HG03025 (cell line): ENCODE results near the gene NT5DC1.
"Not testable (repeated sequence)": the region's sequence is repeated elsewhere in the genome, so short reads cannot be mapped to it uniquely, and the experiment has no call there.

Experiments used
- ATAC-seq: cut with Tn5 transposase; IDR thresholded peaks from one replicate; pipeline ENCODE4 v1.9.1; 2021; ENCODE audit warnings: mild to moderate bottlenecking, moderate library complexity; ENCODE audit not compliant: unreplicated experiment, low FRiP score

The NT5DC1 gene

DNA sequence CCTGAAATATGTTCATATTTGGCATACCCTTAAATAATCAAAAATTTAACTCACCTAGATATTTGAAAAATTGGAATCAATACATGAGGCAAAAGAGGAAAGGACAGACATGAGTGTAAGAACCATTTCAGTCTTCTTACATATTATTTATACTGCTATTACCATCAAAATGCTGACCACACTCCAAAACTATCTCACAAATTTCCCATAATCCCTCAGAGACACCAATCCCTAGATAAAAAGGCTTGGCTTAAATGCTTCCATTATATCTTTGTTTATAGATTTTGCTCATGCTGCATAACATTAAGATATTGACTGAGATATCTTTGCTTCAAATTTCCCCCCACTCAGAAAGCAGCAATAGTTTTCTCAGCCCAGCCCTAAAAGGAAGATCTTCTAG lies 11.7 kb upstream of the NT5DC1 start:
- ATAC-seq, result no peak

DNA sequence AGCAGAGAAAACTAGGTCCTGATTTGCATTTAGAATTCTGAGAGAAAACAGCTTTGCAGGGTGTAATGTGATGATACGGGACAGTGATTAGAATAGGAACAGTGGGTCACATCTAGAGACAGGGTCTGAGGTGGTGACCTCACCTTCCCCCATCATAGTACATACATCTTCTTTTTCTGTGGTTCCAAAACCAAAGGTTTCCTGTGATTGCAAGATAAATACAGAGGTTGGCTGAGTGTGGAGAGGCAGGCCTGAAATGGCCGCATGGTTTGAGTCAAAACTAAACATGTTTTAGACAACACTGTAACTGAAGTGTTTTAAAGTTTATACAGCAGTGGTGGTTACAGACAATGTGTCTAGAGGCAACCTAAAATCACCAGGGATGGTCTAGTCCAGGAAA lies 10.4 kb upstream of the NT5DC1 start:
- peak; percentile 48 for ATAC-seq

DNA sequence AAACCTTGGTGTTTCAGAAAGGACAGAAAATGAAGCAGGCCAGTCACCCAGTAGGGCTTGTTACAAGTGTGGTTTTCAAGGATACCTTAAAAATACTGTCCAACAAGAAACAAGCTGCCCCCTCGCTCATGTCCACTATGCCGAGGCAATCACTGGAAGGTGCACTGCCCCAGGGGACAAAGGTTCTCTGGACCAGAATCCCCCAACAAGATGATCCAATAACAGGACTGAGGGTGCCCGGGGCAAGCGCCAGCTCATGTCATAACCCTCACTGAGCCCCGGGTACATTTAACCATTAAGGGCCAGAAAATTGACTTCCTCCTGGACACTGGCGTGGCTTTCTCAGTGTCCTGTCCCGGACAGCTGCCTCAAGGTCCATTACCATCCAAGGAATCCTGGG lies 6.6 kb upstream of the NT5DC1 start:
- no peak for ATAC-seq

DNA sequence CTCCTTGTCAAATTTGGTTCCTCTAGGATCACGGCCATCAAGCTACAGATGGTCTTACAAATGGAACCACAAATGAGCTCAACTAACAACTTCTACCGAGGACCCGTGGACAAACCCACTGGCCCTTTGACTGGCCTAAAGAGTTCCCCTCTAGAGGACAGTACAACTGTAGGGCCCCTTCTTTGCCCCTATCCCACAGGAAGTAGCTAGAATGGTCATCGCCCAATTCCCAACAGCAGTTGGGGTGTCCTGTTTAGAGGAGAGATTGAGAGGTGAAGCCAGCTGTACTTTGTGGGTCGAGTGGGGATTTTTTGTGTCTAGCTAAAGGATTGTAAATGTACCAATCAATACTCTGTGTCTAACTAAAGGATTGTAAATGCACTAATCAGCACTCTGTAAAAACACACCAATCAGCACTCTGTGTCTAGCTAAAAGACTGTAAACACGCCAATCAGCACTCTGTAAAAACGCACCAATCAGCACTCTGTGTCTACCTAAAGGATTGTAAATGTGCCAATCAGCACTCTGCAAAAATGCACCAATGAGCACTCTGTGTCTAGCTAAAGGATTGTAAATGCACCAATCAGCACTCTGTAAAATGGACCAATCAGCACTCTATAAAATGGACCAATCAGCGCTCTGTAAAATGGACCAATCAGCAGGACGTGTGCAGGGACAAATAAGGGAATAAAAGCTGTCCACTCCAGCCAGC lies 4.4 kb upstream of the NT5DC1 start:
- not testable (repeated sequence) for ATAC-seq

DNA sequence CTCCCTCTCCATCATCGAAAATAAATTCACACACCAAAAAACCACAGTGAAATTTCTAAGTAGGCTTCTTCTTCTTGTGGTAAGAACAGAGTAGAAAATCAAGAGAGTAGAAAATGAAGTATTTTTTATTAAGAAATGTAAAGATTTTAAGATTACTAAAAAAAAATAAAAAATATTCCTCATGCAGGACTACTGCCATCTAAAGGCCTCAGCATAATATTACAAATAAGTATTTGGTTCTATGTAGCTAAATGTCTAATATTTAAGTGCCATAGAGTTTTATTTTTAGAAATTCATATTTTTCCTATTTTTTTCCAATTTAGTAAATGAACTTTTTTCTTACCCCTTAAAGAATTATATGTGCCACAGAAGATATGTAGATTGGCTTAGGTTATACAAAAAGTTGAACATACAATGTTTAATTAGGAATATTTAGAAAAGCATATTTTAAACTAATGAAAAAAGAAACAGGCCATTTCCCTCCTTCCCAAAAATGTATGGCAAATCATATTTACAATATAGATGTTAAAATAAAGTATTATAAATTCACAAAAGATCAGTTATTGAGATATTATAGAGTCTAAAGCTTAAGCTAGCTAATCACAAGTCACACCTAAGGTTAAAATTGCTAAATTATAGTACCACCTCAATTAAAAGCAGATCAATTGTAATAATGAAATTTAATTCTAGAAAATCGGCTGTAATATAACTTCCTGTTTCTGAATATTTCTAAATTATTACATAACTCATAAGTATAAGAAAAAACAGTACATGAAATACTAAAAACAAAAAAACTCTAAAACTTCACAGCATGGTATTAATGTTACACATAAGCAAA lies 3.5 kb upstream of the NT5DC1 start:
- no peak for ATAC-seq

DNA sequence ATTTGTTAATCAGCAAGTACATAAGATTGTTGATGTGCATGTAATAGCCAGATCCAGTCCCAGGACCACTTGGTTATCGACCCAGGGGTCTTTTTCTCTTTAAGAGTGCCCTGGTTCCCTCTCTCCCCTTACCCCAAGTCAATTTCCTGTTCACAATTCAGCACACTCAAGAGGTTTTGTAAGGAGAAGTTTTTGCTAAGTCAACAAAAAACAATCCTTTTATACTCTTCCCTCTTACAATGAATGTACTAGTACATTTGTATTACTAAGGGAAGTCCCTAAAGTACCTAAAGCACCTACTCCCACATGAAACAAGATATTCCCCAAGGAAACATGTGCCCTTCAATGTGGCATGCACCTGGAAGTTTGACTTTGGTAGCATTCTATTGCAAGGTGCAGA lies 1.6 kb upstream of the NT5DC1 start:
- no peak for ATAC-seq

DNA sequence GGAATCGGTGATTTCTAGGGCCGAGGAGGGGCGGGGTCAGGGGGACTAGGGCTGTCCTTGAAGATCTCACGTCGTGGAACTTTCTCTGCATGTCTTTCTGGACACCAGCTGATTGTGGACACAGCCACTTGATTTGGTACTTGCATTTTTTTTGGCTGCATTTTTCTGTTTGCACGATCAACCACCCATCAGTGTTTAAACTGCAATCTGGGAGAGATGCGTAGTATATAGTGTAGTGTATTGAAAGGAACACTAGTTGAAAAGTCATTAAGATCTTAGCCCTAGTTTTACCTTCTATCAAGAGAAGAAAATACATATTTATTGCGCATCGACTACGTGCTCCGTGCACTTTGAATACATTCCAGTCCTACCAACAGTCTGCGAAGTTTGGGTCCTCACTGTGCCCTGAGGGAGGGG lies 657 bp downstream of the NT5DC1 start:
- ATAC-seq, result no peak

DNA sequence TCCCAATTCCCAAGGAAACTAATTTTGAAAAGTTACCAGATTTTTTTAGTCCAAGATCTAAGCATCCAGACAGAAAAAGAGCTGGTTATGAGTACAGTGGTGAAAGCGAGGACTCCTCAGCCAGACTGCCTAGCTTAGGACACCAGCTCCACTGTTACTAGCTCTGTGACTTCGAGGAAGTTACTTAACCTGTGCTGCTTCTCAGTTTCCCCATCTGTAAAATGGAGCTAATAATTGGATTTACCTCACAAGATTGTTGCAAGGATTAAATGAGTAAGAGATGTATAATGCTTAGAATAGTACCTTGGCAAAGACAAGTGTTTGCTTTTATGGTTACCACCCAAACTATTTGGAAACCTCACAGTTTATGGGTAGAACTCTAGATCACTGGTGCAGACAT lies 1.1 kb downstream of the NT5DC1 start:
- no peak for ATAC-seq

DNA sequence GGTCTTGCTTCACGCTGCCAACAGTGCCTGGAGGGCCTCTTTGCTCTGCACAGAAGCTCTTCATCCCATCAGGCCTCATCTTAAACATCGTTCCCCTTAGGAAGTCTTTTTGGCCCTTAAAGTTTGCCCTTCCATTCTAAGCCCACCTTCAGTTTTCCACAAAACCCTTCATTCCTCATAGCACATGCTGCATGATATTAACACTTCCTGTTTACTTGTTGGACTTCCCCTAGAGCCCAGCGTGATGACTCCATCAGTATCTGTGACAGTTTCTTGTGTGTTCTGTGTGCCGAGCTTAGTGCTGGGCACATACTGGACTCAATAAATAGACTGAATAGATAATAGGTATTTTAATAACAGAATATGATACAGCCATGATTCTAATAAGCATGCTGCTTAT lies 2.2 kb downstream of the NT5DC1 start:
- no peak for ATAC-seq

DNA sequence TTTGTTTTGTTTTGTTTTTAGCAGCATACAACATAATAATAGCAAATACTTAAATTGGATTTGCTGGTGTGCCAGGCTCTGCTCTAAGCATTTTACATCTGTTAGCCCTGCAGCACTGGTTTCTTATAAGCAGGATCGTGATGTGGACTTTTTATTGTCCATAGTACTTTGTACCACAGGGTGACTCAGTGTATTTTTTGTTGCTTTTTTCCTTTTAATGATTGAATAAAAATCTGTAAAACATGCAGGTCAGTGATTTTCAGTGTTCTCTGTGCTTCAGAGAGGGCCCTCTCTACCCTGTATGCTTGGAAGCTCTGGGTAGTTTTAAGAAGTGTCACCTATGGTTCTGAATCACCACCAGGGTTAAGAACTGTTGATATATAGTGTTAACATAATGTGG lies 4.0 kb downstream of the NT5DC1 start:
- ATAC-seq, result no peak

DNA sequence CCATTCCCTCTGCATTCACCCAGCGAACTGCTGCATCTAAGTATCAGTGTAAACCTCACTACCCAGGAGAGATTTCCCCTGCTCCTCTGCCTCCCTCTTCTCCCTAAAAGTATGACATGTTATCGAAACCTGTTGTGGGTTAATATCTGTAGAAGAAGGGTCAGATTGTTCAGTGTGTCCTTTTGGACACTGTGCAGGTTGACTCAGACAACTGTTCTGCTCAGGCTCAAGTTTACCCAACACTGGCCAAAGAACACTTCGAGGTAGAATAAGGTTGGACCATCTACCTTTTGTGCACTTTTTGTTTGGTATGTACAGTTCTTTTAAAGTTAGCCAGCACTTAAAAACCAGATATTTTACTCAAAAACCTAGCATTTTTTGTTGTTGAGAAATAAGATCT lies 4.6 kb downstream of the NT5DC1 start:
- ATAC-seq, result no peak

DNA sequence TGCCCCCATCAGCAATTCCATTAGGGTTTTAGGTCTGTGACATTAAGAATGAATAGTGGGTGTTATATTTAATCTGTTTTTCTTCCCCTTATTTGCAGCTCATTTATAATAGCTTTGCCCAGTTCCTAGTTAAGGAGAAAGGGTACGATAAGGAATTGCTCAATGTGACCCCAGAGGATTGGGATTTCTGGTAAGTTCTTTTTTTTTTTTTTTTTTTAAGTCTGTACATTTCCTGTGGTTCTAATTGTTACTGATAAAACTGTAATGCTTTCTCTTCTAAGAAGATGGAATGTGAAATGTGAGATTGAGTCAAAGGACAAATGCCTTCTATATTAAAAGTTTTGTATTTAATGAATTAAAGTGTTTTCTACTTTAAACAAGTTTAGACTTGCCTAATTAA lies 5.5 kb downstream of the NT5DC1 start:
- no peak for ATAC-seq

DNA sequence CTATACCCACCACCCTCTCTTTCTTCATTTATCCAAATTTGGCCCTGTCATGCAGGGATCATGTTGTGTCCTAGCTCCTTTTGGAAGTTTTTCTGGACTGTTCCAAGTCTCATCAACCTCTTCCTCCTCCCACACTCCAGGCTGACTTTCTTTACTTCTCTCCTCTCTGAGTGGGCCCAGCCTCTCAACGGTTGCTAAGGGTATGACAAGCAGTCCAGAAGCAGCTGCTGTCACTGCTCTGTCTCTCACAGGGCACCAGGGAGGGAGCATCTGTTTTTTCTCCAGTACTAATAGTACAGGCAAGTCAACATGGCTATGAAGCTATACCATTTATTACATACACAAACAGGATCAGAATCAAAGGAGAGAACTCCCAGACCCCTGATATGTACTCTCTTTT lies 8.2 kb downstream of the NT5DC1 start:
- no peak for ATAC-seq

DNA sequence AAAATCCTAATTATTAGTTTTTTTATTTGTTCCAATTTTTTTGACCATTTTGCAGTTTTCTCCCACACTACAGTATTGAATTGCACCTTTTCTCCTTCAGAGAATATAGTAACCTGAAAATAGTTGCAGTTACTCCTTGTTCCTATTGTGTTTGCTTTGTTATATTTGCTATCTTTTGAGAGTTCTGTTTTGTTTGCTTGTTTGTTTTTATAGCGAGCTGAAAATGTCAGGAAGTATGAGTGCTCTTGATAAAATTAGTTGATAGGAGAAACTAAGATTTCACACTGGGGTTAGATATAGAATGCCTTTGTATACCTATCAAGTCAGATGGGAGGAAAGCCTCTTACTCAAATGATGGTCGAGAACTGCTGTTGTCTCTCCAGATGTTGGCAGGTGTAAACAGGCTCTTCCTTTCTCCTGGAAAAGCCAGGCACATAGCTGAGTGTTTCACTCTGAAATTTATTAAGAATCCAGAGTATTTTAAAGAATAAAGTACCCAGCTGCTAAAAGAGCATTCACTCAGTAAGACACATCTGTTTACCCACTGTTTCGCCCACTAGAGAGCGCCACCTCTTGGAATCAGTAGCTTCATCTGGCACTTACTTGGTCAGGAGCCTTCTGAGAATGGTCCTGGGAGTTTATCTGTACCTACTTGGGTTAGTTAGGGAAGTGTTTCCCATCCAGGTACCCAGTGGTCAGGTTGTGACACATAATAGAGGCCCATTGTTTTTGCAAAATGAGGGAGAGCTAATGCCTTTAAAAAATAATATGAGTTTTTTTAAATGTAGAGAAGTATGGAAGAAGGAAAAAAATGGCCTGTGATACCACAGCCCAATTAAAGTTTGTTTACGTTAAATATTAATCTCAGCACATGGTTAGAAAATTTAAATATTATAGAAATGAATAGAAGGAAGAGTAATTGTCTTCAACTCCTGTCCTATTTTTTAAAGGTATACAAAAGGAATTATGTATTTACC lies 11.2 kb downstream of the NT5DC1 start:
- ATAC-seq, result no peak

DNA sequence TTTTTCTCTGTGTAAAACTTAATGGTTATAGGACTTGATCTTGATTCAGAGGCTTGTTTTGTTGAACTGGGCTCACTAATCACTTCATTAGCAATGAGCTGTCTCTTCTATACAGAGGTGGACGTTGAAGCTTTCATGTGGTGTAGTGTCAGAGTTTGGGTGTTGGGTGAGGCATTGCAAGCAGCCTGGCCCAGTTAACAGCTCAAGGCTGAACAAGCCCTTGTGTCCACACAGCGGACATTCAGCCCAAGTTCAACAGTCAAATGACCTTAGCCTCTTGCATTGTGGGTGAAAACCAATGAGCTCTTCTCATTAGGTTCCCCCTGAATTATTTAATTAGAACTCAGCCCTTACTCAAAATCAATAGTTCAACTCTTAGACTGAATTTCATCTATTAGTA lies 12.7 kb downstream of the NT5DC1 start:
- ATAC-seq, result no peak

DNA sequence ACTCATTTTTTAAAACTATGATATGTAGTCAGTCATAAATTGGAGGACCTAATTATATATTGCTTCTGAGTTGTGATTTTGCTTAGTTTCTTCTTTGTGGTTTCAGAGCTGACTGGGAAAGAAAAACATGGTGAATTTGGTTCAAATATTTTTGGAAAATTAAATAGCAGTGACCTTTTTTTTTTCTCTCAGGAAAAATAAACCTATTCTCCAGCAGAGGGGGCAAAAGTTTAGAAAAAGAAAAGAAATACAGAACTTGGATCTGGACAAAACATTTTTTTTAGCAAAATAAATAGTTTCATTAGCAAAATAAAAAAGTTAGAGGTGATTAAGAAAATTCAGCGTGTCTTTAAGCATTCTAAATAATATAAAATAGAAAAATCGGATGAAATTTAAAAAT lies 15.1 kb downstream of the NT5DC1 start:
- no peak for ATAC-seq

DNA sequence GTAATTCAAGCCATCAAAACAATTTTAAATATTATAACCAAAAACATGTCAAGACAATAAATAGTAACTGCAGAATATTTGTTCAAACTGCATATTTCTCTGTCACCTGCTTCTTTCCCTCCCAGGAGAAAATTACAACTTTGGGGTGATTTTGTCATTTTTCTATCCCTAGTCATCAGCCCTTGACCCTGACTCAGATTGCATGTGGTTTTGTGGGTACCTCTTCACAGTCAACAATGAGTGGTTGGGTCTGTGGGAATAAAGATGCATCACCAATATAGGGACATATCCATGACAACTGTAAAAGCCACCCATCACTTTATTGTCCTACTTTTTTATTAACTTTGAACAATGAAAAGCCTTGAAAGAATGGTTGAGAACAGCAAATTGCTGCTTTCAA lies 18.0 kb downstream of the NT5DC1 start:
- no peak for ATAC-seq

DNA sequence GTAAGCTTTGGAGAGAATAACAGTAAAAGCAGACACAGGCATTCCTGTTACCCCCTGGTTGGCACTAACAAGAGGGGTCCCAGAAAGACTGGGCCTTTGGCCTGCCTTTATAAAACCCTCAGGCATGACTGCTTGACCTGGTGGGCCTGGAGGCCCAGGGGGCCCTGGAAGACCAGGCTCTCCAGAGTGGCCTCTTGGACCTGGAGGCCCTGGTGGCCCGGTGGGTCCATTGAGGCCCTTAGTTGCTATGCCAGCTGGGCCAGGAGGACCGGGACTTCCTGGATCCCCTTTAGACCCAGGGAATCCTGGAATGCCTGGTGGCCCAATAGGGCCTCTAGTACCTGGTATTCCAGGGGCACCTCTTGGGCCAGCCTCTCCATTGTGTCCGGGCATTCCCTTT lies 19.8 kb downstream of the NT5DC1 start:
- ATAC-seq, result no peak

DNA sequence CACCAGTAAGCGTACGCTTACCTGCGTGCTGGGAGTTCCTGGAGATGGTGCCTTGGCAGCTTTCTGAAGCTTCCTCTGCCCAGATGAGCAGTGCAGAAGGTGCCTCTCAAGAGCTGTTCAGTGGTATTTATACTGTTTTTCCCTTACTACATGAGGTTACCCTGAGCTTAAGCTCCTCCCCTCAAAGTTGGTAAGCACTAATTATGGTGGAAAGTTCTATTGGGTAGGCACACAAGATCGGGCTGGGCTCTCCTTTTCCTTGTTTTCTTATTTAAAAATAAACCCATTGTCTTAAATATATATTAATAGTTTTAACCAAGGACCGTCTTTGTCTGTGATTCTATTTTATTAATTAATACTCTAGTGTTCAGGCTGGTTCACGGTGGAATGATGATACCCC lies 25.4 kb downstream of the NT5DC1 start, which contains the start of gene COL10A1:
Gene COL10A1, minus strand, starts transcription at position 101 of the 400 bp plus-strand sequence. CDS start 640 bp downstream, outside the sequence.
- ATAC-seq, result no peak

DNA sequence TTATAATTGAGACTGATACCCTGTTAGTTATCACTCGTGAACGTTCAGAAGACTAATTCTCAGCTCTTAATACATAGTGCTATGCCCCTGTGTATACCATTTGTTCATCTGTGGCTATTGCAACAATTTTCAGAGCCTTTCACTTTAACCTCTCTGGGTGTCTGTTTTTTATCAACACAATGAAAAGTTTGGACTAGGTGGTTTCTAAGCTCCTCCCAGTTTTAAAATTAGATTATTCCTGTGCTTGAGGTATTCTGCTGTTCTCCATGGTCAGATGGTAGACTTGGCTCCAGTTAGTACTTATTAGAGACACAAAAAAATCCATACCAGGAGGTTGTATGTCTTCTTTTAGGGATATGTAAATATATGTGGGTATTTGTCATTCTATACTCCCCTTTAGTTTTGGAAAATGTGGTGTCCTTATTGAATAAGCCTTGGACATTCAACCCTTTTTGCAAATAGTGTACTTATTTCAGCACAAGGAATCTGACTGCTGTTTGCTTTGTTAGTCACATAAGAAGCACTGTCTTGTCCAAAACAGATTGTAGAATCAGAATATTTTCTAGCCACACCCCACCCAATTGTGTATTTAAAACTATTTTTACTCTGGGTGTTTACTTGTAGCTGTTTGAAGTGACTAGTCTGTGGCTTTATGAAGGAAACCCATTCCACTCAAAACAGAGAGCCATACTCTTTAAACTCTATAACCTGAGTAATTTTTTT lies 27.3 kb downstream of the NT5DC1 start:
- no peak for ATAC-seq
